Measurements from ENCODE around the gene DNAJC17.
A peak's percentile ranks its signal among the peaks of the same experiment; 100 is the strongest.

The DNAJC17 gene

GRCh38 chr15:40807028-40807887 is at the start of gene DNAJC17, which contains the start of gene ZFYVE19:
Gene DNAJC17, minus strand, starts transcription at chr15:40807473. Its CDS starts 27 bp downstream, at chr15:40807446.
Gene ZFYVE19, plus strand, starts transcription at chr15:40807089. Its CDS starts 501 bp downstream, at chr15:40807590.
- peak; percentile 95 for DNase-seq

- no peak for DNase-seq
Observed at GRCh38 chr15:40856746-40857145, 49.5 kb upstream of the DNAJC17 start.

- DNase-seq = no peak
Observed at GRCh38 chr15:40855706-40856234, 48.5 kb upstream of the DNAJC17 start.

GRCh38 chr15:40854161-40854560 is 46.9 kb upstream of the DNAJC17 start:
- no peak for DNase-seq

- no peak for DNase-seq
Observed at GRCh38 chr15:40853241-40853890, 46.1 kb upstream of the DNAJC17 start.

- DNase-seq = no peak
Observed at GRCh38 chr15:40852529-40852928, 45.3 kb upstream of the DNAJC17 start.

GRCh38 chr15:40850576-40851112 is 43.4 kb upstream of the DNAJC17 start:
- no peak for DNase-seq

- peak; percentile 10 for DNase-seq
Observed at GRCh38 chr15:40847223-40847961, 40.1 kb upstream of the DNAJC17 start.

GRCh38 chr15:40846841-40847222 is 39.6 kb upstream of the DNAJC17 start:
- DNase-seq = no peak

GRCh38 chr15:40845511-40846284 is 38.4 kb upstream of the DNAJC17 start:
- DNase-seq = no peak

- DNase-seq = no peak
Observed at GRCh38 chr15:40845036-40845435, 37.8 kb upstream of the DNAJC17 start.

- peak; percentile 24 for DNase-seq
Observed at GRCh38 chr15:40844696-40845030, 37.4 kb upstream of the DNAJC17 start.

- peak; percentile 33 for DNase-seq
Observed at GRCh38 chr15:40843885-40844695, 36.8 kb upstream of the DNAJC17 start, which contains the start of gene SPINT1. Gene SPINT1, plus strand, starts transcription at chr15:40844048. Its CDS starts 507 bp downstream, at chr15:40844555.

- DNase-seq = no peak
Observed at GRCh38 chr15:40843261-40843884, 36.1 kb upstream of the DNAJC17 start.

- no peak for DNase-seq
Observed at GRCh38 chr15:40841741-40842140, 34.5 kb upstream of the DNAJC17 start.

GRCh38 chr15:40838756-40839155 is 31.5 kb upstream of the DNAJC17 start:
- DNase-seq = no peak

- no peak for DNase-seq
Observed at GRCh38 chr15:40836020-40836419, 28.7 kb upstream of the DNAJC17 start.

- DNase-seq = no peak
Observed at GRCh38 chr15:40832903-40833302, 25.6 kb upstream of the DNAJC17 start.

- no peak for DNase-seq
Observed at GRCh38 chr15:40831861-40832260, 24.6 kb upstream of the DNAJC17 start.

- DNase-seq = no peak
Observed at GRCh38 chr15:40830884-40831283, 23.6 kb upstream of the DNAJC17 start.

GRCh38 chr15:40829115-40829514 is 21.8 kb upstream of the DNAJC17 start:
- no peak for DNase-seq

Data from CD4-positive, alpha-beta T cell treated with Interleukin-17A for 1 hour (primary cell).